Endothelial cell of umbilical vein (primary cell): ENCODE measurements around the gene ITSN1. TPM values are rescaled to one million over a fixed set of nuclear protein-coding genes. Genes with fewer than 3 reads are reported as not detected.

ENCODE experiments used
- BruUV-seq: library from RNA; stranded (reverse); fragments of 400-500 nt; replicated peaks from 2 replicates; lab custom pipeline; 2021; lab: Mats Ljungman, UMichigan
- CTCF ChIA-PET: fragments of 300-600, 350-600 bp; sonication (Branson Sonifier 250); formaldehyde crosslinking; loops from one replicate; lab custom pipeline; 2021; ENCODE audit warnings: antibody characterized with exemption, inconsistent platforms; lab: Charles Lee
- POLR2A ChIA-PET: fragments of 300-600, 350-600 bp; sonication (Branson Sonifier 250); formaldehyde crosslinking; loops from one replicate; lab custom pipeline; 2021; ENCODE audit warnings: antibody characterized with exemption, inconsistent platforms; lab: Charles Lee
- DNase-seq: peaks from one replicate; pipeline ENCODE4 v3.0.0-alpha.2; 2011; ENCODE audit warnings: low read depth, low spot score
- FAIRE-seq: peaks from 2 replicates; lab custom pipeline; 2011; peaks lifted over from hg19 to GRCh38; lab: Jason Lieb, UNC
- H2AFZ ChIP-seq: 2 replicates; pipeline ENCODE4 v1.6.0; 2012; ENCODE audit warnings: low read depth, low read length, control low read depth, inconsistent platforms
- H3K27ac ChIP-seq: 2 replicates; pipeline ENCODE4 v1.5.1; 2011; ENCODE audit warnings: low read depth, mild to moderate bottlenecking, control low read depth, low read length, moderate library complexity; ENCODE audit not compliant: insufficient read depth
- H3K27me3 ChIP-seq, 2 experiments: 2 replicates each; pipeline versions ENCODE4 v1.6.0 to v1.6.1; 2011; ENCODE audit warnings: low read length in 2 of 2, mixed read lengths in 1 of 2; ENCODE audit not compliant: control insufficient read depth in 2 of 2, insufficient read depth in 2 of 2
- H3K36me3 ChIP-seq, 2 experiments: 2 replicates in 1 of 2; 3 replicates in 1 of 2; pipeline ENCODE4 v1.5.1; 2011; ENCODE audit warnings: low read length in 2 of 2, mild to moderate bottlenecking in 1 of 2, moderate library complexity in 1 of 2; ENCODE audit not compliant: control insufficient read depth in 2 of 2, insufficient read depth in 2 of 2; ENCODE audit errors: extremely low read depth in 1 of 2
- H3K4me1 ChIP-seq: 3 replicates; pipeline ENCODE4 v1.5.1; 2011; ENCODE audit warnings: mild to moderate bottlenecking, low read length; ENCODE audit not compliant: control insufficient read depth, insufficient read depth; ENCODE audit errors: extremely low read depth
- H3K4me2 ChIP-seq: 2 replicates; pipeline ENCODE4 v1.6.1; 2011; ENCODE audit warnings: low read length, control low read depth, mixed read lengths; ENCODE audit not compliant: insufficient read depth
- H3K4me3 ChIP-seq, 3 experiments: fragments of 200-600 bp in 1 of 3; sonication (generic), shearing (Covaris generic) in 1 of 3; replicated peaks in 1 of 3; 2 replicates each; pipeline ENCODE4 v1.5.1; 2011 to 2016; ENCODE audit warnings: control low read depth in 3 of 3, low read length in 3 of 3, mild to moderate bottlenecking in 2 of 3, inconsistent platforms in 1 of 3, low read depth in 1 of 3, moderate library complexity in 1 of 3; ENCODE audit not compliant: insufficient read depth in 1 of 3
- H3K79me2 ChIP-seq: 2 replicates; pipeline ENCODE4 v1.6.0; 2012; ENCODE audit warnings: low read length, inconsistent platforms; ENCODE audit not compliant: control insufficient read depth, insufficient read depth
- H3K9ac ChIP-seq: replicated peaks from 2 replicates; pipeline ENCODE3; 2011; ENCODE audit warnings: low read length, control low read depth; ENCODE audit not compliant: insufficient read depth; ENCODE audit errors: extremely low read depth
- H3K9me1 ChIP-seq: replicated peaks from 3 replicates; pipeline ENCODE4 v1.6.0; 2011; ENCODE audit warnings: mild to moderate bottlenecking, low read length; ENCODE audit not compliant: control insufficient read depth, insufficient read depth; ENCODE audit errors: extremely low read depth
- H3K9me3 ChIP-seq: replicated peaks from 2 replicates; pipeline ENCODE4 v1.5.1; 2012; ENCODE audit warnings: low read length, inconsistent platforms; ENCODE audit not compliant: control insufficient read depth, insufficient read depth
- H4K20me1 ChIP-seq: replicated peaks from 2 replicates; pipeline ENCODE3; 2011; ENCODE audit warnings: mild to moderate bottlenecking, low read length; ENCODE audit not compliant: control insufficient read depth, insufficient read depth; ENCODE audit errors: extremely low read depth
- CTCF ChIP-seq, 2 donors: IDR thresholded peaks; 1 replicate in 1 of 2; 2 replicates in 1 of 2; pipeline ENCODE4 v1.5.1; 2011; ENCODE audit warnings: low read length in 2 of 2, mild to moderate bottlenecking in 2 of 2, moderate library complexity in 2 of 2, control low read depth in 1 of 2, inconsistent platforms in 1 of 2, low read depth in 1 of 2; ENCODE audit not compliant: insufficient read depth in 1 of 2; ENCODE audit errors: extremely low read depth in 1 of 2
- EZH2 ChIP-seq: IDR thresholded peaks from 2 replicates; pipeline ENCODE4 v1.6.1; 2012; ENCODE audit warnings: borderline replicate concordance, low read depth, mild to moderate bottlenecking, moderate library complexity, low read length, inconsistent platforms; ENCODE audit not compliant: severe bottlenecking
- FOS ChIP-seq: IDR thresholded peaks from 2 replicates; pipeline ENCODE4 v1.6.1; 2011; ENCODE audit warnings: mild to moderate bottlenecking, low read length, moderate library complexity, borderline replicate concordance; ENCODE audit not compliant: insufficient read depth
- GATA2 ChIP-seq: IDR thresholded peaks from 2 replicates; pipeline ENCODE4 v1.7.0; 2011; ENCODE audit warnings: low read depth, mild to moderate bottlenecking, moderate library complexity, mixed read lengths, low read length; ENCODE audit not compliant: insufficient read length, insufficient read depth
- JUN ChIP-seq: IDR thresholded peaks from 2 replicates; pipeline ENCODE4 v1.6.1; 2011; ENCODE audit warnings: borderline replicate concordance, low read depth; ENCODE audit not compliant: insufficient read length, insufficient read depth
- MAX ChIP-seq: IDR thresholded peaks from 2 replicates; pipeline ENCODE4 v1.6.1; 2011; ENCODE audit not compliant: insufficient read depth, insufficient read length
- MYC ChIP-seq: IDR thresholded peaks from one replicate; pipeline ENCODE4 v1.6.1; 2011; ENCODE audit warnings: mild to moderate bottlenecking, low read depth, low read length
- POLR2A ChIP-seq: IDR thresholded peaks from 2 replicates; pipeline ENCODE4 v1.6.1; 2012; ENCODE audit warnings: low read depth, mild to moderate bottlenecking, control low read depth, low read length
- POLR2AphosphoS5 ChIP-seq: IDR thresholded peaks from 2 replicates; pipeline ENCODE4 v1.6.1; 2012; ENCODE audit warnings: low read depth, mild to moderate bottlenecking, control low read depth, low read length, moderate library complexity; ENCODE audit not compliant: insufficient read depth
- dilution Hi-C: fragments of 300-500 bp; cut with MboI; formaldehyde crosslinking; loops from one replicate; pipeline ENCODE4 v1.15.0; 2019; ENCODE audit warnings: low sequenced_read_pairs; ENCODE audit not compliant: extremely low pct_ligation_motif_present
- intact Hi-C: fragments of 100-400 bp; cut with micrococcal nuclease; formaldehyde crosslinking; loops from one replicate; pipeline ENCODE4 v1.10.0; 2022
- polyA plus RNA-seq, 4 experiments: library from polyadenylated mRNA; depleted of rRNA in 3 of 4; stranded (reverse) in 3 of 4; unstranded in 1 of 4; fragments of >200 nt; gene quantifications; 2 replicates each; pipeline versions ENCODE4 v1.2.1 to v1.2.3, GENCODE V29; 2011 to 2012; ENCODE audit warnings: missing spikeins in 1 of 4
- total RNA-seq: library from RNA; stranded (reverse); gene quantifications from 2 replicates; pipeline ENCODE4 v1.2.3, GENCODE V29; 2021

The ITSN1 gene
- total and polyA plus RNA-seq, 2 donors (not counting 3 experiments of a cell fraction or from before 2014, with no cell fraction given), result 72.2 to 86.8 TPM

DNA sequence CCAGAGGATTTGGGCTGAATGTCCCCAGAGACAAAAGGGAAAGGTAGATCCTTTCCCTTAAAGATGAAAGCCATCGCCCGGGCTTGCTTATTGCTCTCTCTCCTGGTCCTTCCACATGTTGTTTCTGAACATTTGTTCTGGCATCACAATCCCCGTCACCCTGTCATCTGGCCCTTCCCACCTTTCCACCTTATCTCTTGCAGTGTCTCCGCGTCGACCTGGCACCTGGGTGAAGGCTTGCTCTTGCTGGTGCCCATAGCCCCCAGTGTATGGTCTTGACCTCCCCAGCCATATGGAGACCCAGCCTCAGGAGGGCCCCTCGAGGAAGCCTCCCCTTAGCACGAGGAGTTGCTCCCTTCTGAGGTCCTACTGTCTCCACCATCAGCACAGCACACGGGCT is 208.7 kb downstream of the ITSN1 start:
- no TSS peak for BruUV-seq
- no peaks in the 10 kb centered on the region for H3K9me3 ChIP-seq
- no peaks in the 10 kb centered on the region for H3K36me3 ChIP-seq
- H3K79me2 ChIP-seq, result no peaks in the 10 kb centered on the region
- H3K4me2 ChIP-seq, result no peak overlapping the region
- H3K4me3 ChIP-seq, result no peak overlapping the region
- DNase-seq (no peak), FAIRE-seq (no peak)
- TF ChIP-seq EZH2, result no peak
- no peak for TF ChIP-seq MYC
- no peak for TF ChIP-seq GATA2
- TF ChIP-seq POLR2AphosphoS5, result no peak
- TF ChIP-seq CTCF (IDR thresholded peaks at IDR 0.05; ENCODE audit: extremely low read depth in 1 of 2, insufficient read depth in 1 of 2, low read depth in 1 of 2, low read length in 2 of 2), result no peak
- H3K27ac ChIP-seq, result no peak overlapping the region
- ChIA-PET CTCF (no interaction called here), POLR2A (no interaction called here)
- intact Hi-C loops, result no loop called here
- H2AFZ ChIP-seq, result no peak overlapping the region
- dilution Hi-C loops, result no loop called here
- H3K27me3 ChIP-seq, result no peaks in the 10 kb centered on the region
- H3K9ac ChIP-seq, result no peak overlapping the region
- no peaks in the 10 kb centered on the region for H3K9me1 ChIP-seq
- H4K20me1 ChIP-seq, result no peaks in the 10 kb centered on the region
- peaks cover 4% of the 10 kb centered on the region for H3K4me1 ChIP-seq

DNA sequence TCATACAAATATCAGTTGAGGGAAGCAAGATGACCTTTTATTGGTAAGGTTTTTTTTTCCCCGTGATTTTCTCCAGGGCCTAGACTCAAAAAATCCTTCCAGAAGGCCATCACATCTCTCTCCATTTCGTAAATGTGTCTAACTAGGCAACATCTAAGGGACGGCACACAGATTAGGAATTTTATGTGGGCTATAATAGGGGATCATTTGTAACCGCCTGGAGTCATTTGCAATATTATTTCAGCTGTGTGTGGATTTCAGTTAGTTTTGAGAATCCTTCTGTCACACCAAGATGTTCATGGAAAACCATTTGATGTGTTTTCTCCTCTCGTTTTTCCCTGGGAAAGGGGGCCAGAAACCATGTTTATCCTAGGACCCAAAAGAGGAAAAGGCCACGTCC is 210.2 kb downstream of the ITSN1 start:
- POLR2A ChIA-PET, result no interaction called here
- CTCF ChIA-PET, result no interaction called here
- no TSS peak for BruUV-seq
- intact Hi-C loops (no loop called here), dilution Hi-C loops (no loop called here)
- TF ChIP-seq POLR2AphosphoS5 (no peak), POLR2A (no peak), JUN (no peak), MYC (no peak), CTCF (IDR thresholded peaks at IDR 0.05; ENCODE audit: extremely low read depth in 1 of 2, insufficient read depth in 1 of 2, low read depth in 1 of 2, low read length in 2 of 2) (no peak), GATA2 (no peak), EZH2 (no peak), MAX (no peak), FOS (no peak)
- H3K9me1 ChIP-seq, result no peaks in the 10 kb centered on the region
- H3K4me1 ChIP-seq, result peaks cover 4% of the 10 kb centered on the region
- H3K79me2 ChIP-seq, result no peaks in the 10 kb centered on the region
- no peak overlapping the region for H3K4me2 ChIP-seq
- no peaks in the 10 kb centered on the region for H3K9me3 ChIP-seq
- H3K4me3 ChIP-seq, result no peak overlapping the region
- no peaks in the 10 kb centered on the region for H4K20me1 ChIP-seq
- H3K27me3 ChIP-seq, result no peaks in the 10 kb centered on the region
- no peaks in the 10 kb centered on the region for H3K36me3 ChIP-seq
- H3K9ac ChIP-seq, result no peak overlapping the region
- no peak for FAIRE-seq
- no peak overlapping the region for H3K27ac ChIP-seq
- H2AFZ ChIP-seq, result no peak overlapping the region
- DNase-seq, result no peak
